Inflammatory macrophage treated with lipopolysaccharide for 1 hour (primary cell): ENCODE data around the gene MYT1.
"Not testable (repeated sequence)": the region's sequence is repeated elsewhere in the genome, so short reads cannot be mapped to it uniquely, and the experiment has no call there.

Experiments used
- DNase-seq, 2 donors: peaks; one replicate each; pipeline ENCODE4 v3.0.0-alpha.2; 2020 to 2022

The MYT1 gene

DNA sequence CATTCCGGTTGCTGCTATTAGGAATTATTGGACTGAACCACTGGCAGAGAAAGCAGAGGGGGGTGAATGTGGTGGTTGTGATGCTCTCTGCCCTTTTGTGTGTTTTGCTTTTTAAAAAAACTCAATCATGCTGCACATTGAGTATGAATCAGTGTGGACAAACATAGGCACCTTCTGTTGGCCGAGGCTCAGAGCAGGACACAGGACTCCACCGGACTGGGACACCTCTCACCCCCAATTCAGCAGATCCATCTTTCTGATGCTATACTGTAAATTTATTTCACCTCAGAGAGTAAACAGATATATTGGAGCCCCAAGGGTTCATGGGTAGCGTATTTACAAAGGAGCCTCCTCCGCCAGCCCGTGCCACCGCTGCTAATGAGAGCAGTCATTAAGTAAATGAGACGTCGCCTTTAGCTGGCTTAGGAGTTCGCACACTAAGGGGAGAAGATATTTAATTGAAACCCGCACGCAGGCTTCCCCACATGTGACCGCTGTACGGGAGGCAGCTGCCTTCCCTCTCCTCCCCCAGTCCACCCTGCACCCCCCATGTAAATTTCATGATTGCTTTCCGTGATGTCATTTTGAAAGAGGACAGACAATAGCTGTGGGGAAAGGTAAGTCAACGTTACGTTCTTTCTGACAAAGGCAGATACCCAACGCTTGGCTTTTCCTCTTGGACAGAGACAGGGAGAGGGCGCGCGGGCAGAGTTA lies at the start of gene MYT1:
TSS of gene MYT1 (plus strand) at position 330 of the 714 bp plus-strand sequence. CDS start 34,410 bp downstream, outside the sequence.
- no peak for DNase-seq

GRCh38 chr20:64115171-64115911 lies 48.9 kb upstream of the MYT1 start:
- no peak for DNase-seq

- DNase-seq: no peak
Measured at GRCh38 chr20:64116016-64116415, 48.2 kb upstream of the MYT1 start.

GRCh38 chr20:64116541-64117431 lies 47.5 kb upstream of the MYT1 start:
- no peak for DNase-seq

GRCh38 chr20:64117432-64117777 lies 46.8 kb upstream of the MYT1 start:
- DNase-seq: not testable (repeated sequence)

DNA sequence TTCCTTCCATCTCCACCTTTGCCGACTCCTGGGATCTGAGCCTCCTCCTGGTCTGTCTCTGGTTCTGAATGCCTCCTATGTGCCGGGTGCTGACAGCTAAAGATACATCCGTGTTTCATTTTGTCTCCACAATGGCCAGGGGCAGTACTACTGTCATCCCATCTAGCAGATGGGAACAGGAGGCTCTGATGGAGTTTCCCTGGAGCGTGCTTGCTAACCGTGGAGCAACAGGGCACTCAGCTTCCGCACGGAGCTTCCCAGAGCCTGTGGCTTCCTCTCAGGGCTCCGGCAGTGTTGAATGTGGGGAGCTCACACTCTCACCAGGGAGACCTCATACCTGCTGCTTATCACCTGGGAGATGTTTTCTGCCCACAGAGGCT lies 45.0 kb upstream of the MYT1 start:
- DNase-seq: no peak

- no peak for DNase-seq
Measured at GRCh38 chr20:64119681-64120341, 44.4 kb upstream of the MYT1 start.

- DNase-seq: no peak
Measured at GRCh38 chr20:64121586-64121985, 42.7 kb upstream of the MYT1 start.

DNA sequence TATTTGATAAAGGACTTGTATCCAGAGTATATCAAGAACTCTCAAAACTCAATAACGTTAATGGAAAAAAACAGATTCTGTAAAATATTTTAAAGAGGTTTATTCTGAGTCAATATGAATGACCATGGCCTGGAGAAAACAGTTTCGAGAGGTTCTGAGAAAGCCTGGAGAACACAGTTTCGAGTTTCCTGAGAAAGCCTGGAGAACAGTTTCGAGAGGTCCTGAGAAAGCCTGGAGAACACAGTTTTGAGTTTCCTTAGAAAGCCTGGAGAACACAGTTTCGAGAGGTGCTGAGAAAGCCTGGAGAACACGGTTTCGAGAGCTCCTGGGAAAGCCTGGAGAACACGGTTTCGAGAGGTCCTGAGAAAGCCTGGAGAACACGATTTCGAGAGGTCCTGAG lies 41.3 kb upstream of the MYT1 start:
- DNase-seq: not testable (repeated sequence)

GRCh38 chr20:64123517-64123916 lies 40.7 kb upstream of the MYT1 start:
- DNase-seq: not testable (repeated sequence)

- DNase-seq: no peak
Measured at GRCh38 chr20:64129146-64129782, 35.0 kb upstream of the MYT1 start.

DNA sequence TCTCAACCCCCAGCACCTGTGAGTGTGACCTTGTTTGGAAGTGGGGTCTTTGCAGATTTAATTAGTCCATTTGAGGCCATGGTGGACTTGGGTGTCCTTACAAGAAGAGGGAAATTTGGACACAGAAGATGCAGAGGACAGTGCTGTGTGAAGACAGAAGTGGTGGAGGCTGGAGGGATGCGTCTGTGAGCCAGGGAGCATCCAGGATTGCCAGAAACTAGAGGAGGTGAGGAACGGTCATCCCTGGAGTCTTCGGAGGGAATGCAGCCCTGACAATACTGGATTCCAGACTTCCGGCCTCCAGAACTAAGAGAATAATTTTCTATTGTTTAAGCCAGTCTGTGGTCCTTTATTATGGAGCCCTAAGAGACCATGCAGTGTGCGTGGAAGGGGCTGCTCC lies 34.0 kb upstream of the MYT1 start:
- DNase-seq: no peak

DNA sequence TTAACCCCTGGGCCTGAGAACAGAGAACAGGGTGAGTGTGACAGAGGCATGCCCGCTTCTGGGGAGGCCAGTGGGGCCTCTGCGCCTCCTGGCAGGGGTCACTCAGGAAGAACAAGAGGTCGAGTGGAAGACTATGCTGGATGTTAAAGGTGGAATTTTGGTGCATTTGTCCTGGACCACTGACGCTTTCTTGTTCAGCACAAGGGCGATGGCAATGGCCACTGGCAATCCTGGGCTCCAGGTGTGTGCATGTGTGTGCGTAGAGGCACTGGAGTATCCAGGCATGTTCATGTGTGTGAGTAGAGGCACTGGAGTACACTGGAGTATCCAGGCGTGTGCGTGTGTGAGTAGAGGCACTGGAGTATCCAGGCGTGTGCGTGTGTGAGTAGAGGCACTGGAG lies 33.4 kb upstream of the MYT1 start:
- no peak for DNase-seq

DNA sequence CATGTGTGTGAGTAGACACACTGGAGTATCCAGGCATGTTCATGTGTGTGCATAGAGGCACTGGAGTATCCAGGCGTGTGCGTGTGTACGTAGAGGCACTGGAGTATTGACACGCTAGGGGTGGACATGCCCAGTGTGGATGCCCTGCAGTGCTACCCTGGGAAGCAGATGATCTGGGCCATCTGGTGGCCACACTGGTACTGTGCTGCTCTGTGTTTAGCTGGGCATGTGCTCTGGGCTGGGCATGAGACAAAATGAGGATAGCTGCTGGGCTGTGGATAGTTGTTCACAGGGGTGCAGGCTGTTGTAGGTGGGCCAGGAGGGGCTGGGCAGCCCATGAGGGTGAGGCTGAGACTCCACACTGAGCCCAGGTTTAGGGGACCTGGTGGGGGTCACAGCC lies 32.8 kb upstream of the MYT1 start:
- no peak for DNase-seq

GRCh38 chr20:64133951-64134407 lies 30.3 kb upstream of the MYT1 start:
- no peak for DNase-seq

- DNase-seq: not testable (repeated sequence)
Measured at GRCh38 chr20:64134744-64135143, 29.5 kb upstream of the MYT1 start.

- no peak for DNase-seq
Measured at GRCh38 chr20:64136004-64136710, 28.1 kb upstream of the MYT1 start.

- DNase-seq: no peak
Measured at GRCh38 chr20:64137598-64138031, 26.6 kb upstream of the MYT1 start.

DNA sequence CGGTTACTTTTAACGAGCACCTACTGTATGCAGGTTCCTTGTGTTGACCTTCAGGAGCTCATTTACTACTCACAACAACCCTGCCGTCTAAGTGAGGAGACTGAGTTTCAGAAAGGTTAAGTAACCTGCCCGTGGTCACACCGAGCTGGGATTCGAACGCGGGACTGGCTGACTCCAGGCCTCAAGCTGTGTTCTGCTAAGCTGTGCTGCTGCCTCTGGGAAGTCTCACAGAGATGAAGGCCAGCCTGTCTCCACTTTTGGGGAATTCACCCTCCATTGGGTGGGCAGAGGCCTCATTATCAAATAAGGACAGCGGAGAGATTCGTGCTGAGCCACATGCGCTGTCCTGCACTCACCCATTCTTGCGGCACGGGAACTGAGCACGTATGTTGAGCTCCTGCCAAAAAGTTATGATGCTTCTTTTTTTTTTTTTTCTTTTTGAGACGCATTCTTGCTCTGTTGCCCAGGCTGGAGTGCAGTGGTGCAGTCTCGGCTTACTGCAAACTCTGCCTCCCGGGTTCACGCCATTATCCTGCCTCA lies 25.9 kb upstream of the MYT1 start:
- no peak for DNase-seq

DNA sequence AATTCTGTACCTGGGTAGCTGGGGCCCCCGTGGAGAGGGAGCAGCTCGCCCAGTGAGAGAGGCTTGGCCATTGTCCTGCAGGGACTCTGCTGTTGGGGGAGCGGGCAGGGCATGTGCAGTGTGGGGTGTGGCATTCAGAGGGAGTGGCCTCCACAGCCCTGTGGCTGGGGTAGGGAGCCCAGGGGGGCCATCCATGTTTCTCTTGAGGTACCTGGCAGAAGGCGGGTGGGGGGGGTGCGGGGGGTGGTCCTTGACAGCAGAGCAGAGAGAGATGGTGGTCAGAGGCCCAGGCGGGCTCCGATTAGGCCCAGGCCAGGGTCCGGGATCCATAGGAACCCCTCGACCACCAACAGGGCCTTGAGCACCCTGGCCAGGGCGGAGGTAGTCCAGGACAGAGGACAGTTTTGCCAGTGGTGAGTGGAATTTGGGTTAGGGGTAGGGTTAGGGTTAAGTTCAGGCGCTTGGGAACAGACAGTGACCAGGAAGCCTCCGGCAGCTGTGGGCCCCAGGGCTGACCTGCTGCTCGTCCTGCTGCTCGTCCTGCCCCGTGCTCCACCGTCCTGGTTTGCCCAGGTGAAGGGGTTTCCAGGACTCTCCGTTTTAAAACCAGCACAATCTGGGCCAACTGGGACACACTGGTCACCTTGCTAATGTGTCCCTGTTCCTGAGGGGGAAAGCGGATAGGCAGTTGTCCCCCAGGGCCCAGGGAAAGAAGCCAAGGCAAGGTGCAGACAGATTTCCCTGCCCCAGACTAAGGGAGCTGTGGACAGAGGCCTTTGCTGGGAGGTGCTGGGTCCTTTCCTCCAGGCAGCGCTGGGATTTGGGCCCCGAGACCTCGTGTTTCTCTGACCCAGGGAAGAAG lies 24.8 kb upstream of the MYT1 start:
- DNase-seq: no peak
